ENCODE results near the gene PRKCE. TPM values are rescaled to one million over a fixed set of nuclear protein-coding genes. Genes with fewer than 3 reads are reported as not detected.

Gene PRKCE
- total and polyA plus RNA-seq, 11 donors = 4.1 to 22.3 (median 16.2) TPM

- Histone ChIP-seq H3K4me3 (no peak overlapping the region), H3K9me3 (no peaks in the 10 kb centered on the region), H3K27ac (peak overlapping the region in 11 of 12 donors; percentile 0 to 53 (median 18)), H3K4me1 (peaks cover 2 to 56% (median 40%) of the 10 kb centered on the region in 12 donors), H3K36me3 (no peaks in the 10 kb centered on the region), H3K27me3 (no peaks in the 10 kb centered on the region)
- intact Hi-C loops (cut with DNase I) = no loop called here
- peak; percentile 67 to 81 (median 74) for DNase-seq
- ATAC-seq = peak; percentile 72 to 81 (median 73)
- 16 to 27% (median 20%) methylated on average over 7 of the region's 7 CpGs for WGBS, 4 donors
- TF ChIP-seq CTCF (IDR thresholded peaks at IDR 0.05) = no peak
- TF ChIP-seq POLR2A (IDR thresholded peaks at IDR 0.05) = no peak
Measured at GRCh38 chr2:45962177-45962921, 310.9 kb downstream of the PRKCE start.

- no peak for ATAC-seq
Measured at GRCh38 chr2:45963816-45964215, 312.3 kb downstream of the PRKCE start.

GRCh38 chr2:45964223-45964841 lies 312.9 kb downstream of the PRKCE start:
- peak; percentile 53 to 82 (median 60) for DNase-seq
- TF ChIP-seq CTCF (IDR thresholded peaks at IDR 0.05) (no peak), POLR2A (IDR thresholded peaks at IDR 0.05) (no peak)
- H3K27me3 ChIP-seq = no peaks in the 10 kb centered on the region
- intact Hi-C loops (cut with DNase I) = no loop called here
- ATAC-seq = peak in 3 of 4 donors; percentile 26 to 54 (median 53)
- WGBS, 4 donors = 29 to 42% (median 34%) methylated on average over 6 of the region's 6 CpGs
- H3K27ac ChIP-seq = peak overlapping the region in 5 of 12 donors; percentile 8 to 52 (median 39)
- no peaks in the 10 kb centered on the region for H3K9me3 ChIP-seq
- no peak overlapping the region for H3K4me3 ChIP-seq
- H3K36me3 ChIP-seq = no peaks in the 10 kb centered on the region
- H3K4me1 ChIP-seq = peaks cover 2 to 56% (median 40%) of the 10 kb centered on the region in 12 donors

More at GRCh38 chr2:45963816-45964215, 312.3 kb downstream of the PRKCE start:
- intact Hi-C loops (cut with DNase I) = no loop called here
- Histone ChIP-seq H3K4me3 (no peak overlapping the region), H3K36me3 (no peaks in the 10 kb centered on the region), H3K27me3 (no peaks in the 10 kb centered on the region), H3K27ac (peak overlapping the region in 5 of 12 donors; percentile 8 to 52 (median 39)), H3K9me3 (no peaks in the 10 kb centered on the region), H3K4me1 (peaks cover 2 to 56% (median 40%) of the 10 kb centered on the region in 12 donors)
- WGBS, 4 donors = 72 to 85% (median 76%) methylated on average over 7 of the region's 7 CpGs
- DNase-seq = no peak
- TF ChIP-seq CTCF (IDR thresholded peaks at IDR 0.05) (no peak), POLR2A (IDR thresholded peaks at IDR 0.05) (no peak)

- WGBS, 4 donors = 11 to 18% (median 15%) methylated on average over 4 of the region's 4 CpGs
- TF ChIP-seq POLR2A (IDR thresholded peaks at IDR 0.05) = no peak
- no peak for TF ChIP-seq CTCF (IDR thresholded peaks at IDR 0.05)
- no peak for ATAC-seq
- intact Hi-C loops (cut with DNase I) = no loop called here
- H3K27me3 ChIP-seq = no peaks in the 10 kb centered on the region
- H3K4me1 ChIP-seq = peaks cover 2 to 56% (median 40%) of the 10 kb centered on the region in 12 donors
- H3K27ac ChIP-seq = peak overlapping the region in 2 of 12 donors; percentile 28 to 42
- no peak overlapping the region for H3K4me3 ChIP-seq
- DNase-seq = no peak
- H3K9me3 ChIP-seq = no peaks in the 10 kb centered on the region
- H3K36me3 ChIP-seq = no peaks in the 10 kb centered on the region
Measured at GRCh38 chr2:45964906-45965305, 313.4 kb downstream of the PRKCE start.
